Measurements from ENCODE around the gene ATP1A2. TPM values are rescaled to one million over a fixed set of nuclear protein-coding genes. Genes with fewer than 3 reads are reported as not detected.

The ATP1A2 gene
- total and polyA plus RNA-seq, 2 of the 8 experiments (the other 6 are each of a cell fraction or from before 2014, with no cell fraction given): 39.7 to 40.8 TPM

- H4K8ac ChIP-seq (ENCODE audit: extremely low read depth, insufficient read depth, low read length): no peak overlapping the region
- H2AK5ac ChIP-seq (ENCODE audit: low read depth, low read length): no peak overlapping the region
- ChIA-PET POLR2A (ENCODE audit: partially characterized antibody) (interaction anchor here (1.0 to 8.1 kb wide), 3 partner anchors 11 to 27 kb away, joined by 3 to 56 read pairs (median 8); partner anchors contain the start of gene ATP1A2), CTCF (ENCODE audit: partially characterized antibody) (interaction anchor here (0.8 to 13.8 kb wide), 9 partner anchors 9 to 123 kb away, joined by 3 to 141 read pairs (median 3); partner anchors contain the start of gene ATP1A2)
- H4K5ac ChIP-seq (ENCODE audit: insufficient read length, low read depth, low read length): no peak overlapping the region
- no peak overlapping the region for H2BK5ac ChIP-seq (ENCODE audit: low read depth, low read length)
- no peak overlapping the region for H3K18ac ChIP-seq (ENCODE audit: extremely low read depth, low read length)
- no peak overlapping the region for H3K23ac ChIP-seq (ENCODE audit: insufficient read length)
- no peak overlapping the region for H3K4me2 ChIP-seq (ENCODE audit: insufficient read depth in 1 of 2, low read depth in 2 of 2, low read length in 2 of 2)
- H3K9ac ChIP-seq (replicated peaks in 1 of 4; ENCODE audit: extremely low read depth in 1 of 4, low read depth in 3 of 4, low read length in 3 of 4): no peak overlapping the region
- no peaks in the 10 kb centered on the region for H3K27me3 ChIP-seq (replicated peaks in 1 of 4; ENCODE audit: control insufficient read depth in 3 of 4, extremely low read depth in 1 of 4, insufficient read depth in 3 of 4, low read length in 3 of 4)
- no peak overlapping the region for H3K27ac ChIP-seq (ENCODE audit: low read depth, low read length)
- H3K36me3 ChIP-seq (ENCODE audit: control insufficient read depth in 2 of 4, insufficient read depth in 4 of 4, low read length in 3 of 4): peaks cover 12 to 61% (median 52%) of the 10 kb centered on the region in 4 experiments; a peak in 7 of 8 replicates
- TF ChIP-seq NRF1 (IDR thresholded peaks at IDR 0.05; ENCODE audit: low read depth, low read length): no peak
- no peak for TF ChIP-seq E2F6 (IDR thresholded peaks at IDR 0.05)
- no peak overlapping the region for H2BK20ac ChIP-seq (ENCODE audit: low read length)
- no peaks in the 10 kb centered on the region; the same call in 1 of the 2 replicates for H3K79me1 ChIP-seq (ENCODE audit: low read depth, low read length)
- no peaks in the 10 kb centered on the region; a peak in 1 of 7 replicates for H3K4me1 ChIP-seq (replicated peaks in 1 of 4; ENCODE audit: control insufficient read depth in 3 of 4, insufficient read depth in 4 of 4, low read length in 3 of 4)
- peaks cover 5% of the 10 kb centered on the region; the same call in 1 of the 2 replicates for H3K23me2 ChIP-seq (ENCODE audit: low read depth, low read length)
- H2BK15ac ChIP-seq (ENCODE audit: low read length): no peak overlapping the region
- no peak overlapping the region for H3K4me3 ChIP-seq (ENCODE audit: extremely low read depth in 1 of 4, insufficient read depth in 2 of 4, low read depth in 3 of 4, low read length in 4 of 4)
- no peaks in the 10 kb centered on the region for H3K9me3 ChIP-seq (ENCODE audit: insufficient read depth in 2 of 2, low read depth in 1 of 2, low read length in 1 of 2)
- no peak for DNase-seq (ENCODE audit: low read depth in 1 of 2, low spot score in 2 of 2)
- FAIRE-seq: no peak
- WGBS, 2 experiments (ENCODE audit: extremely low coverage in 1 of 2, insufficient coverage in 1 of 2, insufficient read length in 1 of 2, insufficient replicate concordance in 2 of 2, low coverage in 1 of 2, low lambda C conversion rate in 2 of 2, missing lambda C conversion rate in 1 of 2): 98% methylated on average over 11 of the region's 11 CpGs; no CpG with 5 or more reads in 1 of the 2 experiments
- H2AFZ ChIP-seq (ENCODE audit: low read length): no peak overlapping the region
- H2BK120ac ChIP-seq (replicated peaks; ENCODE audit: low read depth, low read length): no peak overlapping the region
- no peak overlapping the region for H4K91ac ChIP-seq (replicated peaks; ENCODE audit: insufficient read length, low read length)
- no peaks in the 10 kb centered on the region for H4K20me1 ChIP-seq (replicated peaks in 1 of 2; ENCODE audit: control insufficient read depth in 1 of 2, insufficient read depth in 2 of 2, low read length in 2 of 2)
- no peaks in the 10 kb centered on the region for H3K79me2 ChIP-seq (ENCODE audit: control insufficient read depth in 1 of 2, insufficient read depth in 2 of 2, low read length in 2 of 2)
- H3K14ac ChIP-seq (ENCODE audit: insufficient read length): no peak overlapping the region
- H3K56ac ChIP-seq (replicated peaks; ENCODE audit: insufficient read length, low read depth, low read length): no peak overlapping the region
- H3K4ac ChIP-seq (replicated peaks; ENCODE audit: insufficient read length, low read depth, low read length): no peak overlapping the region
- no peak overlapping the region for H2BK12ac ChIP-seq (ENCODE audit: low read depth, low read length)
Measured at GRCh38 chr1:160129966-160130365, 14.4 kb downstream of the ATP1A2 start.
